ENCODE results near the gene GRAMD1B. TPM values are rescaled to one million over a fixed set of nuclear protein-coding genes. Genes with fewer than 3 reads are reported as not detected.

The GRAMD1B gene
- total RNA-seq, 2 donors from 2014 or later = 1.7 to 1.9 TPM

DNA sequence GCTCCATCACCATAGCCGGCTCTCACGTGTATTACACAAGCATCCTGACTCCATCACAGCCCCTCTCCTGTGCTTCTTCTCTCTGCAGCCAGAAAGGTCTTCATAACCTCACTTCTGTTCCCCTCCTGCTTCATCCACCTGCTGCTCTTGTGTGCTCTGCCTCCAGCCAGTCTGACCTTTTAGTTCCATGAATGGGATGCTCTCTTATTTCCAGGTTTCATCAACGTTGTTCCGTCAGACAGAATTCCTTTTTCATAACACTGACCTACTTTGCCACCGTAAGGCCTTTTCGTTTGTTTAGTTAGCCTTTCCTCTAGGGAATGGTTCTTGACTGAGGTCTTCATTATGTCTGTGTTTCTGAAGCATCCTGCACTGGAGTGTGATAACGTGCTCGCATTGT lies 18.8 kb downstream of the GRAMD1B start:
- Histone ChIP-seq H3K9me3 (no peaks in the 10 kb centered on the region), H3K4me3 (no peak overlapping the region)
- TF ChIP-seq, protein P1, sequence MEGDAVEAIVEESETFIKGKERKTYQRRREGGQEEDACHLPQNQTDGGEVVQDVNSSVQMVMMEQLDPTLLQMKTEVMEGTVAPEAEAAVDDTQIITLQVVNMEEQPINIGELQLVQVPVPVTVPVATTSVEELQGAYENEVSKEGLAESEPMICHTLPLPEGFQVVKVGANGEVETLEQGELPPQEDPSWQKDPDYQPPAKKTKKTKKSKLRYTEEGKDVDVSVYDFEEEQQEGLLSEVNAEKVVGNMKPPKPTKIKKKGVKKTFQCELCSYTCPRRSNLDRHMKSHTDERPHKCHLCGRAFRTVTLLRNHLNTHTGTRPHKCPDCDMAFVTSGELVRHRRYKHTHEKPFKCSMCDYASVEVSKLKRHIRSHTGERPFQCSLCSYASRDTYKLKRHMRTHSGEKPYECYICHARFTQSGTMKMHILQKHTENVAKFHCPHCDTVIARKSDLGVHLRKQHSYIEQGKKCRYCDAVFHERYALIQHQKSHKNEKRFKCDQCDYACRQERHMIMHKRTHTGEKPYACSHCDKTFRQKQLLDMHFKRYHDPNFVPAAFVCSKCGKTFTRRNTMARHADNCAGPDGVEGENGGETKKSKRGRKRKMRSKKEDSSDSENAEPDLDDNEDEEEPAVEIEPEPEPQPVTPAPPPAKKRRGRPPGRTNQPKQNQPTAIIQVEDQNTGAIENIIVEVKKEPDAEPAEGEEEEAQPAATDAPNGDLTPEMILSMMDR (IDR thresholded peaks at IDR 0.05) = no peak

DNA sequence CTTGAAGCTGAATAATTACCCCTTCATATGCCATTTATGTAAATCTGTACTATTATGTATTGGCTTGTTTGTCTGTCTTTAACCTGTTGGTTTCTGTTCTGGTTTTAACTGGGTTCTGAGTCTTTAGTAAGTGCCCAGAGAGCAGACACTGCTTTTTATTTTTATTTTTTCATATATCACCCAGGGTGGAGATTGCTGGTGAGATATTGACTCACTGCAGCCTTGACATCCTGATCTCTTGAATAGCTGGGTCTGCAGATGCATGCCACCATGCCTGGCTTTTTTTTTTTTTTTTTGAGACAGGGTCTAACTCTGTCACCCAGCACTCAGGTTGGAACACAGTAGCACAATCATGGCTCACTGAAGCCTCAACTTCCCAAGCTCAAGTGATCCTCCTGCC lies 19.4 kb downstream of the GRAMD1B start:
- TF ChIP-seq, protein P1 (IDR thresholded peaks at IDR 0.05) = no peak

More for the DNA sequence above, 18.8 kb downstream of the GRAMD1B start:
- Histone ChIP-seq H3K4me1 (no peaks in the 10 kb centered on the region), H3K27me3 (no peaks in the 10 kb centered on the region), H3K36me3 (no peaks in the 10 kb centered on the region), H3K27ac (no peak overlapping the region), H3K9ac (ENCODE audit: low read depth in 2 of 2, low read length in 2 of 2) (no peak overlapping the region)
- no peak for DNase-seq
- intact Hi-C loops (cut with DNase I) = no loop called here

DNA sequence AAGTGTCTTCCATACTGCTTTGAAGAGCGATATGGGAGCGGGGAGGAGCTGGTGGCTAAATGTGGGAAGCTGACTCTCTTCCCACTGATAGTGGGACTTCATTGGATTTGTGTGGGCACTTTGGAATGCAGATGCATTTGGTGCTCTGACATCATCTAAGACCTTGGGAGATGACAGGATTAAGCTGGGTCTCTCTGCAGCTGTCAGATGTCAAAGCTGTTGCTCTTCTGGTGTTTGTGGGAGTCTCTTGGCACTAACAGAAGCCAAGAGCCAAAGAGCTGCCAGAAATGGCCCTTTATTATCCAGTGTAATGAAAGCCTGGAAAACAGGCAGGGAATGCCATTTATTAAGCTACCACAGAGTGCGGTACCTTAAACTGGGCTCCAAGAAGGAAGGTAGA lies 20.6 kb downstream of the GRAMD1B start:
- Histone ChIP-seq H3K27me3 (no peaks in the 10 kb centered on the region), H3K36me3 (no peaks in the 10 kb centered on the region), H3K4me3 (no peak overlapping the region), H3K9ac (ENCODE audit: low read depth in 2 of 2, low read length in 2 of 2) (no peak overlapping the region), H3K27ac (no peak overlapping the region), H3K4me1 (no peaks in the 10 kb centered on the region), H3K9me3 (no peaks in the 10 kb centered on the region)
- no peak for DNase-seq
- TF ChIP-seq, protein P1 (IDR thresholded peaks at IDR 0.05) = no peak
- intact Hi-C loops (cut with DNase I) = no loop called here

More for the DNA sequence above, 19.4 kb downstream of the GRAMD1B start:
- Histone ChIP-seq H3K27ac (no peak overlapping the region), H3K9ac (ENCODE audit: low read depth in 2 of 2, low read length in 2 of 2) (no peak overlapping the region), H3K4me1 (no peaks in the 10 kb centered on the region), H3K27me3 (no peaks in the 10 kb centered on the region), H3K4me3 (no peak overlapping the region), H3K36me3 (no peaks in the 10 kb centered on the region), H3K9me3 (no peaks in the 10 kb centered on the region)
- DNase-seq = no peak
- intact Hi-C loops (cut with DNase I) = no loop called here

DNA sequence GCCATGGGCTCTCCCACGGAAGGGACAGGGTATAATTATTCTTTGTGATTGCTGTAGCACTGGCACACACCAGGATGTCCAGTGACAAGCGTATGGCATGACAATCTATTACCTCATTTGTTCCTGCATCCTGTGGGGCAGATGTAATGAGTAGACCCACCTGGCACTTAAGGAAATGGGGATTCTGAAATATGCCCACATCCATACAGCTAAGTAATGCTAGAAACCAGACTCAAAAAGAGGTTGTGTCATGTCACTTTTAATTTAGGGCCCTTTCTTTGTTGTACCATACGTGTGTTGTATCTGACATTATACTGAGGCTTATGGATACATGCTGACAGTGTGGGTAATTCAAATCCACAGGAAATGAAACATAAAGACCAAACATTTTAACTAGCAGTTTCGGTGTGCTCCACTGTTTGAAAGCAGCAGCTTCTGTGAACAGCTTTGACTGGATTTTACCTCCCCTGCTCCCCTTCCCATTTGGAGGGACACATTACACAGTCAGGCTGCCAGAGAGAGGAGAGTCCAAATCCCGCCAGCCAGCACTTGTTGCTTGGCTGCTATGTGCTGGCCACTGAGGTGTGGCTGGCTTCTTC lies 21.2 kb downstream of the GRAMD1B start:
- Histone ChIP-seq H3K4me1 (no peaks in the 10 kb centered on the region), H3K9me3 (no peaks in the 10 kb centered on the region), H3K27me3 (no peaks in the 10 kb centered on the region), H3K36me3 (no peaks in the 10 kb centered on the region), H3K4me3 (no peak overlapping the region), H3K9ac (ENCODE audit: low read depth in 2 of 2, low read length in 2 of 2) (no peak overlapping the region), H3K27ac (no peak overlapping the region)
- intact Hi-C loops (cut with DNase I) = no loop called here
- DNase-seq = no peak
- TF ChIP-seq, protein P1 (IDR thresholded peaks at IDR 0.05) = no peak

DNA sequence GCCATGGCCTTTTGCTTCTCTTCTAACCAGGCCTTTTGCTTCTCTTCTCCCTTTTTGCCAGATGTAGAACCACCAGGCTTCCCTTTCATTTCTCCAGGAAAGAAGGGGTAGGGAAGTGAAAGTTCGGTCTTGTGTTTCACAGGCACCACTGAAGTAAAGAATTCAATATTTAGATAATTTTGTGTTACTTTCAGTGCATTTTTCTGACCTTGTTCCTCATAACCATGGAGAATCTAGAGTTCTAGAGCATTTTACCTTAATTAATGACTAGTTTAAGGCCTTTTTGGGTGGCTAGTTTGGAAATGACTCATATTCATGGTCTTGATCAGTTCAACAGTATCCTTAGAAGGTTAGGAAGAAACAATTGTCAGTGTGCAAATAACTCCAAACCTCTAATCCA lies 22.7 kb downstream of the GRAMD1B start:
- Histone ChIP-seq H3K9me3 (no peaks in the 10 kb centered on the region), H3K4me3 (no peak overlapping the region), H3K27me3 (no peaks in the 10 kb centered on the region), H3K4me1 (no peaks in the 10 kb centered on the region), H3K36me3 (no peaks in the 10 kb centered on the region), H3K9ac (ENCODE audit: low read depth in 2 of 2, low read length in 2 of 2) (no peak overlapping the region), H3K27ac (no peak overlapping the region)
- no peak for DNase-seq
- TF ChIP-seq, protein P1 (IDR thresholded peaks at IDR 0.05) = no peak
- intact Hi-C loops (cut with DNase I) = no loop called here
